HepG2 (cell line): Measurements from ENCODE around the gene PIGO. TPM values are rescaled to one million over a fixed set of nuclear protein-coding genes. Genes with fewer than 3 reads are reported as not detected.
A peak's percentile ranks its signal among the peaks of the same experiment; 100 is the strongest.

Experiments used
- ADNP ChIP-seq: sonication (generic); formaldehyde crosslinking; IDR thresholded peaks from 2 replicates; pipeline ENCODE4 v1.4.0; 2020; ENCODE audit warnings: missing genetic modification reagents
- CBX5 ChIP-seq: sonication (generic); formaldehyde crosslinking; IDR thresholded peaks from 2 replicates; pipeline ENCODE4 v1.4.0; 2020; ENCODE audit warnings: missing genetic modification reagents, borderline replicate concordance
- FOSL2 ChIP-seq: sonication (generic); formaldehyde crosslinking; IDR thresholded peaks from 2 replicates; pipeline ENCODE4 v1.4.0; 2020; ENCODE audit warnings: missing genetic modification reagents
- FOXA3 ChIP-seq: IDR thresholded peaks from 2 replicates; pipeline ENCODE4 v1.6.1; 2016; ENCODE audit warnings: missing genetic modification reagents, missing compliant biosample characterization
- HNF4G ChIP-seq, 2 experiments: sonication (generic) in 1 of 2; formaldehyde crosslinking in 1 of 2; IDR thresholded peaks; 2 replicates each; pipeline versions ENCODE4 v1.4.0 to v1.6.1; 2011 to 2020; ENCODE audit warnings: borderline replicate concordance in 2 of 2, low read depth in 2 of 2, mild to moderate bottlenecking in 2 of 2, low read length in 1 of 2, missing genetic modification reagents in 1 of 2, moderate library complexity in 1 of 2
- NFKBIZ ChIP-seq: IDR thresholded peaks from 2 replicates; pipeline ENCODE4 v1.6.1; 2018; ENCODE audit warnings: missing genetic modification reagents, missing compliant biosample characterization
- PHF5A ChIP-seq: IDR thresholded peaks from one replicate; pipeline ENCODE4 v1.6.1; 2018; ENCODE audit warnings: low read depth, missing genetic modification reagents; ENCODE audit not compliant: unreplicated experiment
- PHF8 ChIP-seq: sonication (generic); formaldehyde crosslinking; IDR thresholded peaks from 2 replicates; pipeline ENCODE4 v1.5.0; 2020; ENCODE audit warnings: missing genetic modification reagents
- RFX5 ChIP-seq: IDR thresholded peaks from 2 replicates; pipeline ENCODE4 v1.6.1; 2011; ENCODE audit warnings: low read depth, low read length, improper control_type of control experiment
- SATB2 ChIP-seq: sonication (generic); formaldehyde crosslinking; IDR thresholded peaks from 2 replicates; pipeline ENCODE4 v1.5.0; 2020; ENCODE audit warnings: missing genetic modification reagents
- SIN3A ChIP-seq: IDR thresholded peaks from 2 replicates; pipeline ENCODE4 v1.6.1; 2011; ENCODE audit warnings: low read depth, mild to moderate bottlenecking, control low read depth, low read length, borderline replicate concordance
- STAG1 ChIP-seq: sonication (generic); formaldehyde crosslinking; IDR thresholded peaks from 2 replicates; pipeline ENCODE4 v1.4.0; 2020; ENCODE audit warnings: missing genetic modification reagents
- ZNF207 ChIP-seq: fragments of 450-650 bp; IDR thresholded peaks from 2 replicates; pipeline ENCODE4 v1.6.1; 2016; ENCODE audit warnings: antibody characterized with exemption, borderline replicate concordance
- ZNF496 ChIP-seq: sonication (generic); formaldehyde crosslinking; IDR thresholded peaks from 2 replicates; pipeline ENCODE4 v1.8.1; 2023; ENCODE audit warnings: mild to moderate bottlenecking, moderate library complexity, missing genetic modification reagents; ENCODE audit not compliant: insufficient replicate concordance
- polyA plus RNA-seq, 8 experiments: library from polyadenylated mRNA; depleted of rRNA in 3 of 8; stranded (reverse) in 7 of 8; unstranded in 1 of 8; fragments of >200 nt; fragmentation: Illumina TruSeq in 4 of 8; extraction: Trizol in 4 of 8; gene quantifications; 2 replicates each; pipeline versions ENCODE4 v1.2.1 to v1.2.3, GENCODE V29; 2011 to 2016; ENCODE audit warnings: low read depth in 4 of 8, missing spikeins in 1 of 8, mixed read lengths in 1 of 8; ENCODE audit not compliant: insufficient read depth in 1 of 8
- total RNA-seq, 5 experiments: library from RNA; depleted of rRNA; stranded (reverse); fragments of >200 nt; fragmentation: Illumina TruSeq; extraction: Trizol; gene quantifications; 2 replicates each; pipeline ENCODE4 v1.2.3, GENCODE V29; 2016; ENCODE audit warnings: low read depth in 1 of 5
- TF ChIP-seq, protein P1 (sequence below): sonication (generic); formaldehyde crosslinking; IDR thresholded peaks from 2 replicates; pipeline ENCODE4 v1.5.1; 2020; ENCODE audit warnings: mild to moderate bottlenecking, moderate library complexity, missing genetic modification reagents
- TF ChIP-seq, protein P2 (sequence below): sonication (generic); formaldehyde crosslinking; IDR thresholded peaks from 2 replicates; pipeline ENCODE4 v1.5.0; 2020; ENCODE audit warnings: missing genetic modification reagents
- TF ChIP-seq, protein P3 (sequence below): fragments of 450-650 bp; IDR thresholded peaks from 2 replicates; pipeline ENCODE4 v1.6.1; 2017
- TF ChIP-seq, protein P4 (sequence below): sonication (generic); formaldehyde crosslinking; IDR thresholded peaks from 2 replicates; pipeline ENCODE4 v1.5.1; 2020; ENCODE audit warnings: missing genetic modification reagents, mild to moderate bottlenecking, borderline replicate concordance
- TF ChIP-seq, protein P5 (sequence below): sonication (generic); formaldehyde crosslinking; IDR thresholded peaks from 2 replicates; pipeline ENCODE4 v1.4.0; 2020; ENCODE audit warnings: mild to moderate bottlenecking, missing genetic modification reagents

Gene PIGO
- total and polyA plus RNA-seq, 2 of the 13 experiments (the other 11 are each of a cell fraction or from before 2014, with no cell fraction given), result 20.5 to 26.2 TPM

DNA sequence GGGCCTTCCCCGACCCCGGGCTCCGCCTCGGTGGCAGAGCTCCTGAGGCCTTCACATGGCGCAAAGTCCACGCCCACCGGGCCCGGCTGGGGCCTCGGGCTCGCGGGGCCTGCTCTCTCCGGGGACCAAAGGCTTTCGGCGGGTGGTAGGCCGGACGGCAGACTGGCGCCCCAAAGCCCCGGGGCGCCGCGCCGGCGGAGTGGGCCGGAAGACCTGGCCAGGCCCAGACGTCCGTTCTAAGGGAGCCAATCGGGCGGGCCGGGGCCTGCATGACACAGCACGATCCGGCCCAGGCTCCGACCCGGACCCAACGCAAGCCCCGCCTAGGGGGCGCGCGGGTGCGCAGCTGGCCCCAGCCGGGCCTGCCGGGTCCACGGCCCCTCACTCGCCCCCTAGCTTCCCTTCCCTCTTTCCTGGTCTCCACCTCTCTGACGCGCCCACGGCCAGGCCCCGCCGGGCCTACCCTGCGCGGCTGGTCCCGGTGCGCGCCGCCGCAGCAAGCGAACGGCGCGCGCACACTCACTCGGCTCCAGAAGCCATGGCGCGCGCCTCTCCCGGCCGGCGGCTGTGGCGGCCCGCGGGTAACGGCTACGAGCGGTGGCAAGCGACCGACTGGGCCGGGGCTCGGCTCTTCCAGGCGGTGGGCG lies 24.5 kb downstream of the PIGO start (continued):
- TF ChIP-seq RFX5, result peak; percentile 55; the same call in 1 of the 2 replicates
- no peak for TF ChIP-seq ZNF496
- TF ChIP-seq, protein P1, sequence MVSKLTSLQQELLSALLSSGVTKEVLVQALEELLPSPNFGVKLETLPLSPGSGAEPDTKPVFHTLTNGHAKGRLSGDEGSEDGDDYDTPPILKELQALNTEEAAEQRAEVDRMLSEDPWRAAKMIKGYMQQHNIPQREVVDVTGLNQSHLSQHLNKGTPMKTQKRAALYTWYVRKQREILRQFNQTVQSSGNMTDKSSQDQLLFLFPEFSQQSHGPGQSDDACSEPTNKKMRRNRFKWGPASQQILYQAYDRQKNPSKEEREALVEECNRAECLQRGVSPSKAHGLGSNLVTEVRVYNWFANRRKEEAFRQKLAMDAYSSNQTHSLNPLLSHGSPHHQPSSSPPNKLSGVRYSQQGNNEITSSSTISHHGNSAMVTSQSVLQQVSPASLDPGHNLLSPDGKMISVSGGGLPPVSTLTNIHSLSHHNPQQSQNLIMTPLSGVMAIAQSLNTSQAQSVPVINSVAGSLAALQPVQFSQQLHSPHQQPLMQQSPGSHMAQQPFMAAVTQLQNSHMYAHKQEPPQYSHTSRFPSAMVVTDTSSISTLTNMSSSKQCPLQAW (CRISPR knock-in tag), result 0 out of 2 replicates have a peak, but pooled peaks have one; percentile 48
- TF ChIP-seq SATB2 (CRISPR knock-in tag), result peak; percentile 11; the same call in 1 of the 2 replicates
- TF ChIP-seq PHF5A, result no peak
- peak; percentile 10; the same call in 1 of the 2 replicates for TF ChIP-seq STAG1 (CRISPR knock-in tag)
- TF ChIP-seq, protein P2, sequence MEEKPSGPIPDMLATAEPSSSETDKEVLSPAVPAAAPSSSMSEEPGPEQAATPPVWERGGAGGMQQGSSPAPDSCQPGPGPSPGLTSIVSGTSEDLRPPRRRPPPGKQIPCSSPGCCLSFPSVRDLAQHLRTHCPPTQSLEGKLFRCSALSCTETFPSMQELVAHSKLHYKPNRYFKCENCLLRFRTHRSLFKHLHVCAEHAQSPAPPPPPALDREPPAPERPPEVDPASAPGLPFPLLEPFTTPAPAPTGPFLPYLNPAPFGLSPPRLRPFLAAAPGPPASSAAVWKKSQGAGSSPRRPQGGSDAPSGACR, result peak; percentile 89; the same call in 1 of the 2 replicates
- TF ChIP-seq SIN3A, result peak; percentile 73; the same call in 1 of the 2 replicates
- no peak; the same call in 1 of the 2 replicates for TF ChIP-seq FOSL2 (CRISPR knock-in tag)
- TF ChIP-seq HNF4G (IDR thresholded peaks at IDR 0.05; ENCODE audit: borderline replicate concordance, low read depth, low read length), result no peak
- peak; percentile 54 for TF ChIP-seq HNF4G (CRISPR knock-in tag; IDR thresholded peaks at IDR 0.05; ENCODE audit: borderline replicate concordance, low read depth)
- no peak for TF ChIP-seq CBX5
- TF ChIP-seq, protein P3, sequence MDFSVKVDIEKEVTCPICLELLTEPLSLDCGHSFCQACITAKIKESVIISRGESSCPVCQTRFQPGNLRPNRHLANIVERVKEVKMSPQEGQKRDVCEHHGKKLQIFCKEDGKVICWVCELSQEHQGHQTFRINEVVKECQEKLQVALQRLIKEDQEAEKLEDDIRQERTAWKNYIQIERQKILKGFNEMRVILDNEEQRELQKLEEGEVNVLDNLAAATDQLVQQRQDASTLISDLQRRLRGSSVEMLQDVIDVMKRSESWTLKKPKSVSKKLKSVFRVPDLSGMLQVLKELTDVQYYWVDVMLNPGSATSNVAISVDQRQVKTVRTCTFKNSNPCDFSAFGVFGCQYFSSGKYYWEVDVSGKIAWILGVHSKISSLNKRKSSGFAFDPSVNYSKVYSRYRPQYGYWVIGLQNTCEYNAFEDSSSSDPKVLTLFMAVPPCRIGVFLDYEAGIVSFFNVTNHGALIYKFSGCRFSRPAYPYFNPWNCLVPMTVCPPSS, result no peak
- TF ChIP-seq FOXA3 (CRISPR knock-in tag), result no peak
- TF ChIP-seq ZNF207, result no peak
- TF ChIP-seq NFKBIZ, result no peak
- TF ChIP-seq, protein P4, sequence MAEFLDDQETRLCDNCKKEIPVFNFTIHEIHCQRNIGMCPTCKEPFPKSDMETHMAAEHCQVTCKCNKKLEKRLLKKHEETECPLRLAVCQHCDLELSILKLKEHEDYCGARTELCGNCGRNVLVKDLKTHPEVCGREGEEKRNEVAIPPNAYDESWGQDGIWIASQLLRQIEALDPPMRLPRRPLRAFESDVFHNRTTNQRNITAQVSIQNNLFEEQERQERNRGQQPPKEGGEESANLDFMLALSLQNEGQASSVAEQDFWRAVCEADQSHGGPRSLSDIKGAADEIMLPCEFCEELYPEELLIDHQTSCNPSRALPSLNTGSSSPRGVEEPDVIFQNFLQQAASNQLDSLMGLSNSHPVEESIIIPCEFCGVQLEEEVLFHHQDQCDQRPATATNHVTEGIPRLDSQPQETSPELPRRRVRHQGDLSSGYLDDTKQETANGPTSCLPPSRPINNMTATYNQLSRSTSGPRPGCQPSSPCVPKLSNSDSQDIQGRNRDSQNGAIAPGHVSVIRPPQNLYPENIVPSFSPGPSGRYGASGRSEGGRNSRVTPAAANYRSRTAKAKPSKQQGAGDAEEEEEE (CRISPR knock-in tag), result no peak
- peak; percentile 93 for TF ChIP-seq PHF8 (CRISPR knock-in tag)
- TF ChIP-seq, protein P5, sequence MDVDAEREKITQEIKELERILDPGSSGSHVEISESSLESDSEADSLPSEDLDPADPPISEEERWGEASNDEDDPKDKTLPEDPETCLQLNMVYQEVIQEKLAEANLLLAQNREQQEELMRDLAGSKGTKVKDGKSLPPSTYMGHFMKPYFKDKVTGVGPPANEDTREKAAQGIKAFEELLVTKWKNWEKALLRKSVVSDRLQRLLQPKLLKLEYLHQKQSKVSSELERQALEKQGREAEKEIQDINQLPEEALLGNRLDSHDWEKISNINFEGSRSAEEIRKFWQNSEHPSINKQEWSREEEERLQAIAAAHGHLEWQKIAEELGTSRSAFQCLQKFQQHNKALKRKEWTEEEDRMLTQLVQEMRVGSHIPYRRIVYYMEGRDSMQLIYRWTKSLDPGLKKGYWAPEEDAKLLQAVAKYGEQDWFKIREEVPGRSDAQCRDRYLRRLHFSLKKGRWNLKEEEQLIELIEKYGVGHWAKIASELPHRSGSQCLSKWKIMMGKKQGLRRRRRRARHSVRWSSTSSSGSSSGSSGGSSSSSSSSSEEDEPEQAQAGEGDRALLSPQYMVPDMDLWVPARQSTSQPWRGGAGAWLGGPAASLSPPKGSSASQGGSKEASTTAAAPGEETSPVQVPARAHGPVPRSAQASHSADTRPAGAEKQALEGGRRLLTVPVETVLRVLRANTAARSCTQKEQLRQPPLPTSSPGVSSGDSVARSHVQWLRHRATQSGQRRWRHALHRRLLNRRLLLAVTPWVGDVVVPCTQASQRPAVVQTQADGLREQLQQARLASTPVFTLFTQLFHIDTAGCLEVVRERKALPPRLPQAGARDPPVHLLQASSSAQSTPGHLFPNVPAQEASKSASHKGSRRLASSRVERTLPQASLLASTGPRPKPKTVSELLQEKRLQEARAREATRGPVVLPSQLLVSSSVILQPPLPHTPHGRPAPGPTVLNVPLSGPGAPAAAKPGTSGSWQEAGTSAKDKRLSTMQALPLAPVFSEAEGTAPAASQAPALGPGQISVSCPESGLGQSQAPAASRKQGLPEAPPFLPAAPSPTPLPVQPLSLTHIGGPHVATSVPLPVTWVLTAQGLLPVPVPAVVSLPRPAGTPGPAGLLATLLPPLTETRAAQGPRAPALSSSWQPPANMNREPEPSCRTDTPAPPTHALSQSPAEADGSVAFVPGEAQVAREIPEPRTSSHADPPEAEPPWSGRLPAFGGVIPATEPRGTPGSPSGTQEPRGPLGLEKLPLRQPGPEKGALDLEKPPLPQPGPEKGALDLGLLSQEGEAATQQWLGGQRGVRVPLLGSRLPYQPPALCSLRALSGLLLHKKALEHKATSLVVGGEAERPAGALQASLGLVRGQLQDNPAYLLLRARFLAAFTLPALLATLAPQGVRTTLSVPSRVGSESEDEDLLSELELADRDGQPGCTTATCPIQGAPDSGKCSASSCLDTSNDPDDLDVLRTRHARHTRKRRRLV (CRISPR knock-in tag), result no peak
- TF ChIP-seq ADNP (CRISPR knock-in tag), result no peak
